ENCODE results near the gene ASIC5. TPM values are rescaled to one million over a fixed set of nuclear protein-coding genes. Genes with fewer than 3 reads are reported as not detected.
A peak's percentile ranks its signal among the peaks of the same experiment; 100 is the strongest.
"Not testable (repeated sequence)": the region's sequence is repeated elsewhere in the genome, so short reads cannot be mapped to it uniquely, and the experiment has no call there.

The ASIC5 gene
- total RNA-seq, 1 donor from 2014 or later = not detected

GRCh38 chr4:155900381-155900780 is 34.3 kb upstream of the ASIC5 start:
- no peak for DNase-seq (ENCODE audit: extremely low spot score, unreplicated experiment)
- H3K27ac Mint-ChIP-seq = no peak overlapping the region
- H3K4me3 Mint-ChIP-seq = no peak overlapping the region

GRCh38 chr4:155899891-155900290 is 33.8 kb upstream of the ASIC5 start:
- H3K27me3 Mint-ChIP-seq = no peaks in the 10 kb centered on the region
- peaks cover 18% of the 10 kb centered on the region for H3K4me1 Mint-ChIP-seq (ENCODE audit: unreplicated experiment)
- H3K36me3 Mint-ChIP-seq = peaks cover 7% of the 10 kb centered on the region
- no peak for DNase-seq (ENCODE audit: extremely low spot score, unreplicated experiment)
- peak overlapping the region; percentile 20 for H3K4me3 Mint-ChIP-seq
- no peak overlapping the region for H3K27ac Mint-ChIP-seq
- no peak for TF ChIP-seq CTCF (conservative IDR thresholded peaks at IDR 0.05)
- H3K9me3 Mint-ChIP-seq = peaks cover 11% of the 10 kb centered on the region

More at GRCh38 chr4:155900381-155900780, 34.3 kb upstream of the ASIC5 start:
- Mint-ChIP-seq H3K27me3 (no peaks in the 10 kb centered on the region), H3K4me1 (ENCODE audit: unreplicated experiment) (peaks cover 18% of the 10 kb centered on the region), H3K9me3 (peaks cover 11% of the 10 kb centered on the region), H3K36me3 (peaks cover 7% of the 10 kb centered on the region)
- no peak for TF ChIP-seq CTCF (conservative IDR thresholded peaks at IDR 0.05)

DNA sequence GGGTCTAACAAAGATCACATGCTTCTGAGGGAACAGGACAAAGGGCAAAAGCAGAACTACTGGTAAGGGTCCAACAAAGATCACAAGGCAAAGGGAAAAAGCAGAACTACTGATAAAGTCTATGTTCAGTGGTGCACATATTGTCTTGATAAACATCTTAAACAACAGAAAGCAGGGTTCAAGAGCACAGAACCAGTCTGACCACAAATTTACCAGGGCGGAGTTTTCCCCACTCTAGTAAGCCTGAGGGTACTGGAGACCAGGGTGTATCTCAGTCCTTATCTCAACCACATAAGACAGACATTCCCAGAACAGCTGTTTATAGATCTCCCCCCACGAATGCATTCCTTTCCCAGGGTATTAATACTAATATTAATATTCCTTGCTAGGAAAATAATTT is 32.3 kb upstream of the ASIC5 start:
- DNase-seq (ENCODE audit: extremely low spot score, unreplicated experiment); H3K4me3 Mint-ChIP-seq; H3K36me3 Mint-ChIP-seq; H3K27me3 Mint-ChIP-seq; H3K27ac Mint-ChIP-seq: not testable (repeated sequence)
- H3K9me3 Mint-ChIP-seq = peaks cover 11% of the 10 kb centered on the region
- peaks cover 18% of the 10 kb centered on the region for H3K4me1 Mint-ChIP-seq (ENCODE audit: unreplicated experiment)

DNA sequence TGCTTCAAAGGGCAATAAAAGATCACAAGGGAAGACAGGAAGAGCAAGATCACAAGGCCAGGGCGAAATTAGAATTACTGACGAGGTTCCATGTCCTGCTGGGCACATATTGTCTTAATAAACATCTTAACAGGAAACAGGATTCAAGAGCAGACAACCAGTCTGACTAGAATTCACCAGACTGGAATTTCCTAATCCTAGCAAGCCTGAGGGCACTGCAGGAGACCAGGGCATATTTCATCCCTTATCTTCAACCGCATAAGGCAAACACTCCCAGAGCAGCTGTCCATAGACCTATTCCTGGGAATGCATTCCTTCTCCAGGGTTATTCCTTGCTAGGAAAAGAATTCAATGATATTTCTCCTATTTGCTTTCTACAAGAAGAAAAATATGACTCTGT is 25.0 kb upstream of the ASIC5 start:
- no peaks in the 10 kb centered on the region for H3K4me1 Mint-ChIP-seq (ENCODE audit: unreplicated experiment)
- H3K9me3 Mint-ChIP-seq = peaks cover 10% of the 10 kb centered on the region
- no peak overlapping the region for H3K27ac Mint-ChIP-seq
- no peak for TF ChIP-seq CTCF (conservative IDR thresholded peaks at IDR 0.05)
- no peak overlapping the region for H3K4me3 Mint-ChIP-seq
- no peaks in the 10 kb centered on the region for H3K27me3 Mint-ChIP-seq
- DNase-seq (ENCODE audit: extremely low spot score, unreplicated experiment) = no peak
- peaks cover 3% of the 10 kb centered on the region for H3K36me3 Mint-ChIP-seq

DNA sequence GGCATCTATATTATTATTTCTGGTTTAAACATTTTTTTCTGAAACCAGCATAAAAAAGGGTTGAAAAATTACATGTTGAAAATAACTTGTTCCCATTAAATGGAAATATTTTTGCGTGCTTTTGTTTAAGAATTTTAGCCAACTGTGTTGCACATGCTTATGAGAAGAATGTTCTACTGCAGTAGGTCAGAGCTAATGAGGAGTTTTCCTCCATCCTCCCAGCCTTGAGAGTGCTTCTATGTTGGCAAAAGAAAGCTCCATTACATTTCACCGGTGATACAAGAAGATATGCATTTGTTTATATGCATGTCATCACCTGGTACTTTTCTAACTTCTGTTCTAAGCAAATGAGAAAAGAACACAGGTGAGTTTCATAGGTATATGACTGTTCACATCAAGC is 23.9 kb upstream of the ASIC5 start:
- Mint-ChIP-seq H3K27me3 (no peaks in the 10 kb centered on the region), H3K9me3 (peaks cover 10% of the 10 kb centered on the region), H3K4me1 (ENCODE audit: unreplicated experiment) (no peaks in the 10 kb centered on the region), H3K4me3 (no peak overlapping the region), H3K36me3 (peaks cover 3% of the 10 kb centered on the region), H3K27ac (no peak overlapping the region)
- no peak for DNase-seq (ENCODE audit: extremely low spot score, unreplicated experiment)
- TF ChIP-seq CTCF (conservative IDR thresholded peaks at IDR 0.05) = no peak

DNA sequence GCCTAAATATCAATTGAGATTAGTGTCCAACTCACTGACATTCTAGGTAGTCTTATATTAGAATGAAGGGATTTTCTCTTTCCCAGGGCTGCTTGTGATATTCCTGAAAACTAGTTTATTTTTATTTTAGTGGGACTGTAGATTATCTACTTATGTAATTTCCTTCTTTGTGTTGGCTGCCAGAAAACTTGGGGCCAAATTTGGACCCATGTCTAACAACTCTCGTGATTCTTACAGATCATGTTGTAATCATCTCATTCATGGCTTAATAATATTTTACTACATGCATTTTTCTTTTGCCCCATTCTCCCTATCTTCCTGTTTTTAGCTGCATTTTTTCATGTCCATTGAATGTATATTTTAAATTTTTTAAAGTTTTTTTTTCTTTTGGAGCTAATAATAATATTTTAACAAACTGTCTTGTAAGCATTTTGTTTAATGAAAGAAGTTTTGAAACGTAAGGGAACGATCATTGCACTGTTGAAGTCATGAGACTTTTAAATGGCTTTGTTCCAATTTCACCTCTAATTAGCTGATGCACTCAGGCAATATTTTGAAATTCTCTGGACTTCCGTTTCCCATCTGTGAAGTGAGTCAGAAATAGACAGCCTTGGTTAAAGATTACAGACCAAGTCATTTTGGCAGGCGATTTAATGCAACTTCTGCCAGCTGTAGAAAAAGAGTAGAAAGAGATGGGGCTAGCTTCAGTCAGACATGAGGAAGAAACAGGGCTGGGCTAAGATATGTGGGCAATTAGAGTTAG is 23.1 kb upstream of the ASIC5 start:
- no peak for DNase-seq (ENCODE audit: extremely low spot score, unreplicated experiment)
- no peak overlapping the region for H3K27ac Mint-ChIP-seq
- no peaks in the 10 kb centered on the region for H3K27me3 Mint-ChIP-seq
- no peak for TF ChIP-seq CTCF (conservative IDR thresholded peaks at IDR 0.05)
- peaks cover 3% of the 10 kb centered on the region for H3K36me3 Mint-ChIP-seq
- no peaks in the 10 kb centered on the region for H3K4me1 Mint-ChIP-seq (ENCODE audit: unreplicated experiment)
- H3K4me3 Mint-ChIP-seq = no peak overlapping the region
- peaks cover 10% of the 10 kb centered on the region for H3K9me3 Mint-ChIP-seq

Data from type B pancreatic cell (in vitro differentiated cells).